T-helper 1 cell treated with Interleukin-12 subunit alpha and Interleukin-12 subunit beta and Interleukin-4 antibody, amounts not matched to agents 30 ng/mL and 1 ng/mL, for 36 hours (primary cell): ENCODE measurements around the gene DCDC2. TPM values are rescaled to one million over a fixed set of nuclear protein-coding genes. Genes with fewer than 3 reads are reported as not detected.
"Not testable (repeated sequence)": the region's sequence is repeated elsewhere in the genome, so short reads cannot be mapped to it uniquely, and the experiment has no call there.

Experiments
- intact Hi-C: fragments of 100-400 bp; cut with micrococcal nuclease; formaldehyde crosslinking; loops from one replicate; pipeline ENCODE4 v1.15.1; 2024
- total RNA-seq: library from RNA; stranded (reverse); gene quantifications from 2 replicates; pipeline ENCODE4 v1.2.3, GENCODE V29; 2022

DCDC2 gene
- total RNA-seq, 1 donor from 2014 or later, result not detected

GRCh38 chr6:24152014-24152413 lies 205.8 kb downstream of the DCDC2 start:
- intact Hi-C loops, result no loop called here

GRCh38 chr6:24149836-24150235 lies 208.0 kb downstream of the DCDC2 start:
- intact Hi-C loops, result no loop called here

- intact Hi-C loops, result no loop called here
Observed at GRCh38 chr6:24149296-24149695, 208.6 kb downstream of the DCDC2 start.

GRCh38 chr6:24148684-24149083 lies 209.2 kb downstream of the DCDC2 start:
- intact Hi-C loops, result no loop called here

GRCh38 chr6:24148154-24148570 lies 209.7 kb downstream of the DCDC2 start:
- intact Hi-C loops, result no loop called here

- intact Hi-C loops, result no loop called here
Observed at GRCh38 chr6:24147511-24148153, 210.2 kb downstream of the DCDC2 start.

- intact Hi-C loops, result no loop called here
Observed at GRCh38 chr6:24146871-24147270, 211.0 kb downstream of the DCDC2 start.

GRCh38 chr6:24145690-24146131 lies 212.1 kb downstream of the DCDC2 start:
- intact Hi-C loops, result no loop called here

- intact Hi-C loops, result not testable (repeated sequence)
Observed at GRCh38 chr6:24142733-24143132, 215.1 kb downstream of the DCDC2 start.

GRCh38 chr6:24140591-24140990 lies 217.3 kb downstream of the DCDC2 start:
- intact Hi-C loops, result no loop called here

- intact Hi-C loops, result no loop called here
Observed at GRCh38 chr6:24139639-24140038, 218.2 kb downstream of the DCDC2 start.

- intact Hi-C loops, result no loop called here
Observed at GRCh38 chr6:24139080-24139479, 218.8 kb downstream of the DCDC2 start.

- intact Hi-C loops, result no loop called here
Observed at GRCh38 chr6:24131751-24132150, 226.1 kb downstream of the DCDC2 start.

GRCh38 chr6:24127316-24127715 lies 230.5 kb downstream of the DCDC2 start:
- intact Hi-C loops, result no loop called here

GRCh38 chr6:24126586-24127192 lies 231.2 kb downstream of the DCDC2 start:
- intact Hi-C loops, result no loop called here

GRCh38 chr6:24125980-24126379 lies 231.9 kb downstream of the DCDC2 start, which contains the start of gene NRSN1:
Gene NRSN1, plus strand, starts transcription at chr6:24126215. Its CDS starts 8,113 bp downstream, at chr6:24134328.
- intact Hi-C loops, result no loop called here

GRCh38 chr6:24122139-24122538 lies 235.7 kb downstream of the DCDC2 start:
- intact Hi-C loops, result no loop called here

Other genes with a start within 250 kb of the DCDC2 start
- gene NRSN1, start 231.8 kb downstream of the DCDC2 start, total RNA-seq, result not detected in 2 replicates
- 23.4 and 23.9 TPM in 2 replicates for gene MRS2, start 44.9 kb upstream of the DCDC2 start, total RNA-seq
- gene GPLD1, start 131.5 kb upstream of the DCDC2 start, total RNA-seq, result 0.34 and 0.59 TPM in 2 replicates
- 5.6 and 5.7 TPM in 2 replicates for gene ALDH5A1, start 136.9 kb upstream of the DCDC2 start, total RNA-seq